Caki2 (cell line): ENCODE data around the gene AP3B2. TPM values are rescaled to one million over a fixed set of nuclear protein-coding genes. Genes with fewer than 3 reads are reported as not detected.

Experiments used
- DNase-seq: peaks from one replicate; pipeline ENCODE4 v3.0.0-alpha.2; 2015; ENCODE audit warnings: low read depth
- in situ Hi-C: cut with HindIII; loops from 2 replicates; pipeline ENCODE4 v1.10.0; 2016; ENCODE audit warnings: low sequenced_read_pairs, low pct_unique_long_range_greater_than_20kb, mixed read lengths
- total RNA-seq: library from RNA; depleted of rRNA; stranded (reverse); fragments of >200 nt; shearing (Covaris generic); gene quantifications from 2 replicates; pipeline ENCODE4 v1.2.3, GENCODE V29; 2014; ENCODE audit warnings: low replicate concordance; rRNA removed

AP3B2 gene
- total RNA-seq, 1 experiment from 2014 or later: 6.7 TPM

GRCh38 chr15:82635798-82636197 is 73.9 kb downstream of the AP3B2 start:
- DNase-seq: no peak
- in situ Hi-C loops: no loop called here

DNA sequence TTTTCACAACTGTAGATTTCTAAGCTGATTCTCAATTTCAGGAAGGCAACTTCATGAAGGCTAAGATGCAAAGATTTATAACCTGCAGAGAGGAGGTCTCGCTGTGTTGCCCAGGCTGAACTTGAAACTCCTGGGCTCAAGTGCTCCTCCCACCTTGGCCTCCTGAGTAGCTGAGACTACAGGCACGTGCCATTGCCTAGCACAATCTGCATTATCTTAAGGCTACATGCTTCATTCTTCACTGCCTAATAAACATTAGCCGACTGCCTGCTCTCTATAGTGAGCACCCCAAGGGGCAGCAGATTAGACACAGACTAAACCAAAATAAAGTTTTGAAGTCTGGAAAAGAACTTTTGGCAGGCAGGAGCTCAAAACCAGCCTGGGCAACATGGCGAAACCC is 79.6 kb downstream of the AP3B2 start:
- in situ Hi-C loops: no loop called here

GRCh38 chr15:82625136-82625535 is 84.5 kb downstream of the AP3B2 start:
- DNase-seq: no peak
- in situ Hi-C loops: no loop called here

More for the DNA sequence above, 79.6 kb downstream of the AP3B2 start:
- no peak for DNase-seq

DNA sequence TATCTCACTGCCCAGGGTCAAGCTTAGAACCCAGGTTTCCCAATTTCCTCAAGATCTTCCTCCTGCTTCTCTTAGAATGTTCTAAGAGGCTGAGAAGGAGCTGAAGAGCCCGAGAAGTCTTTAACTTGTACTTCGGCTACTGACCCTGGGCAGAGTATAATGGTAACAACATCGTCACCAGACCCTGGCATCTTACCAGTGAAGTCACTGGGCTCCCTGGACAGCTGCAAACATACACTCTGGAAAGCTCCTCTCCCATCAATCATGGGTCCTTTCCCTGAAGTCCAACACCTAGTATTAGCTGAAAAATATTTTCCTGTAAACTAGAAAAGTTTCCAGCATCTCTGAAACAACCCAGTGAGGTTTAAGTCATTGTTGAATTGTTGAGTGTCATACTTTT is 85.2 kb downstream of the AP3B2 start:
- DNase-seq: no peak
- in situ Hi-C loops: no loop called here

GRCh38 chr15:82624008-82624407 is 85.7 kb downstream of the AP3B2 start:
- DNase-seq: no peak
- in situ Hi-C loops: no loop called here

- DNase-seq: no peak
- in situ Hi-C loops: no loop called here
Measured at GRCh38 chr15:82621970-82622369, 87.7 kb downstream of the AP3B2 start.

- in situ Hi-C loops: no loop called here
- no peak for DNase-seq
Measured at GRCh38 chr15:82613747-82614146, 95.9 kb downstream of the AP3B2 start.

DNA sequence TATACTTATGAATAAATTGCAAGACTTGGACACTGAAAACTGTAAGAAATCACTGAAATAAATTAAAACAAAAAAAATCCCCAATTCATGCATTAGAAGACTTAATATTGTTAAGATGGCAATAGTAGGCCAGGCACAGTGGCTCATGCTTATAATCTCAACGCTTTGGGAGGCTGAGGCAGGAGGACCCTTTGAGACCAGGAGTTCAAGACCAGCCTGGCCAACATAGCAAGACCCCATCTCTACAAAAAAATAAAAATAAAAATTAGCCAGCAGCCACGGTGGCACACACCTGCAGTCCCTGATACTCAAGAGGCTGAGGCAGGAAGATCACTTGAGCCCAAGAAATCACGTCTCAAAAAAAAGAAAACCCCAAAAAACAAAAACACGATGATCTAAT is 98.3 kb downstream of the AP3B2 start:
- in situ Hi-C loops: no loop called here
- no peak for DNase-seq

Other genes with a start within 250 kb of the AP3B2 start
- gene RPS17, start 169.4 kb downstream of the AP3B2 start, total RNA-seq: 2,842 and 2,968 TPM in 2 replicates
- 15.8 and 16.7 TPM in 2 replicates for gene CPEB1, start 62.5 kb downstream of the AP3B2 start, total RNA-seq
- gene FSD2, start 96.2 kb upstream of the AP3B2 start, total RNA-seq: 0.34 TPM in 1 of 2 replicates, not detected in the other
- 5.4 and 7.0 TPM in 2 replicates for gene WHAMM, start 99.8 kb upstream of the AP3B2 start, total RNA-seq
- gene HOMER2, start 242.8 kb upstream of the AP3B2 start, total RNA-seq: 22.1 and 34.2 TPM in 2 replicates